K562 (cell line): Measurements from ENCODE around the gene UCHL5.
A peak's percentile ranks its signal among the peaks of the same experiment; 100 is the strongest.

Experiments used
- HMG20B ChIP-seq: fragments of 250-450 bp; sonication (Bioruptor Pico); IDR thresholded peaks from 2 replicates; pipeline ENCODE4 v1.5.0; 2021; ENCODE audit warnings: mild to moderate bottlenecking
- JUN ChIP-seq, 2 experiments: sonication (generic) in 1 of 2; formaldehyde crosslinking in 1 of 2; IDR thresholded peaks; 2 replicates each; pipeline versions ENCODE4 v1.6.1 to v1.8.0; 2012 to 2022; ENCODE audit warnings: borderline replicate concordance in 2 of 2, mild to moderate bottlenecking in 2 of 2, improper control_type of control experiment in 1 of 2, low read depth in 1 of 2, low read length in 1 of 2, missing genetic modification reagents in 1 of 2
- KAT8 ChIP-seq: fragments of 450-650 bp; IDR thresholded peaks from 2 replicates; pipeline ENCODE4 v1.6.1; 2016; ENCODE audit warnings: low read depth, mild to moderate bottlenecking
- POLR2AphosphoS5 ChIP-seq: IDR thresholded peaks from 2 replicates; pipeline ENCODE4 v1.6.1; 2011; ENCODE audit warnings: mild to moderate bottlenecking, low read depth, low read length, moderate library complexity; ENCODE audit not compliant: control insufficient read depth, insufficient read depth
- RBM17 ChIP-seq: fragments of 200-400 bp; formaldehyde crosslinking; IDR thresholded peaks from 2 replicates; pipeline ENCODE4 v1.6.1; 2017; ENCODE audit warnings: low read depth, mild to moderate bottlenecking, low read length, borderline replicate concordance
- RCOR1 ChIP-seq, 2 experiments: IDR thresholded peaks; 2 replicates each; pipeline ENCODE4 v1.6.1; 2012; ENCODE audit warnings: low read depth in 2 of 2, low read length in 2 of 2, borderline replicate concordance in 1 of 2, improper control_type of control experiment in 1 of 2
- SP1 ChIP-seq: sonication (generic); formaldehyde crosslinking; IDR thresholded peaks from 2 replicates; pipeline ENCODE4 v1.8.1; 2022; ENCODE audit warnings: mild to moderate bottlenecking, missing genetic modification reagents
- TAF1 ChIP-seq: IDR thresholded peaks from 2 replicates; pipeline ENCODE4 v1.6.1; 2011; ENCODE audit warnings: mild to moderate bottlenecking, low read length, moderate library complexity; ENCODE audit not compliant: insufficient read depth, control insufficient read depth, severe bottlenecking; ENCODE audit errors: extremely low read depth
- YY1 ChIP-seq, 3 experiments: IDR thresholded peaks; 2 replicates each; pipeline ENCODE4 v1.6.1; 2011; ENCODE audit warnings: low read length in 2 of 3, mild to moderate bottlenecking in 2 of 3, moderate library complexity in 2 of 3, borderline replicate concordance in 1 of 3, control low read depth in 1 of 3, low read depth in 1 of 3; ENCODE audit not compliant: insufficient read depth in 3 of 3, insufficient replicate concordance in 2 of 3, control insufficient read depth in 1 of 3, insufficient read length in 1 of 3; ENCODE audit errors: extremely low read depth in 1 of 3
- ZNF57 ChIP-seq: fragments of 450-650 bp; formaldehyde crosslinking; IDR thresholded peaks from 2 replicates; pipeline ENCODE4 v1.4.0; 2020; ENCODE audit warnings: mild to moderate bottlenecking, moderate library complexity
- TF ChIP-seq, protein P1 (sequence below): fragments of 250-450 bp; sonication (Bioruptor Pico); IDR thresholded peaks from 2 replicates; pipeline ENCODE4 v1.9.0; 2021; ENCODE audit warnings: mild to moderate bottlenecking, inconsistent platforms
- TF ChIP-seq, protein P2 (sequence below): sonication (generic); formaldehyde crosslinking; IDR thresholded peaks from 2 replicates; pipeline ENCODE4 v1.4.0; 2020; ENCODE audit warnings: mild to moderate bottlenecking, missing genetic modification reagents
- TF ChIP-seq, protein P3 (sequence below): fragments of 200-800 bp; sonication (Bioruptor generic); IDR thresholded peaks from 2 replicates; pipeline ENCODE4 v1.6.1; 2017; ENCODE audit warnings: missing genetic modification characterization, missing compliant biosample characterization

DNA sequence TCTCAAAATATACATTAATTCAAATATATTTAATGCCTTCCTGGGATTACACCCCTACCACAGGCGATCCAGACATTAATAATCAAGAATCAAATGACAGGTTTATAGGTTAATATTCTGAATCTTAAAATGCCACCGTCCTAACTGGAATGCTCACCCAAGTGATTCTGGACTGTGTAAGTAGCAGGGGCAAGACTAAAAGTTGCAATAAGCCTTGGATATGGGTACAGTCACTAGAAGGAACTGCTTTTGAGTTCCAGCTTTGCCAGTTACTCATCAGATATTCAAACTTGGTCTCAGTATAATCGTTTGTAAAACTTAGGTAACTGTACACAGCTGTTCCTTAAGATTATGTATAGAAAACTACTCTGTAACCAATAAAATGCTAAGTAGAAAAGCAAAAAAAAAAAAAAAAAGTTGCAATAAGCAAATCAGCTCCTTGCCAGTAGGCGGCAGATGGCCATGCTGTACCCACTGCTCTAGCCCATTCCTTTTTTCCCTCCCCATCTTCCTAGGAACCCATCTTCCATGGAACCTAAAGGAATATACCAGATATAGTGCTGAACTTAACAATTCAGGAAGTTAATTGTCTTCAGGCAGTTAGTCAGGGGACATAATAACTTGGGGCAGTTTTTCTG lies 10.7 kb upstream of the UCHL5 start:
- TF ChIP-seq KAT8 (no peak), ZNF57 (no peak), RCOR1 (IDR thresholded peaks at IDR 0.05; ENCODE audit: borderline replicate concordance in 1 of 2, low read depth in 2 of 2, low read length in 2 of 2) (no peak), POLR2AphosphoS5 (peak; percentile 45), TAF1 (no peak), YY1 (IDR thresholded peaks at IDR 0.05; ENCODE audit: borderline replicate concordance in 1 of 3, control insufficient read depth in 1 of 3, extremely low read depth in 1 of 3, insufficient read depth in 3 of 3, insufficient read length in 1 of 3, insufficient replicate concordance in 2 of 3, low read depth in 1 of 3, low read length in 2 of 3) (no peak), HMG20B (CRISPR knock-in tag) (no peak), RBM17 (no peak), SP1 (CRISPR knock-in tag) (no peak), JUN (IDR thresholded peaks at IDR 0.05; ENCODE audit: borderline replicate concordance, low read depth, low read length) (no peak), JUN (CRISPR knock-in tag; IDR thresholded peaks at IDR 0.05; ENCODE audit: borderline replicate concordance) (no peak)
- TF ChIP-seq, protein P1, sequence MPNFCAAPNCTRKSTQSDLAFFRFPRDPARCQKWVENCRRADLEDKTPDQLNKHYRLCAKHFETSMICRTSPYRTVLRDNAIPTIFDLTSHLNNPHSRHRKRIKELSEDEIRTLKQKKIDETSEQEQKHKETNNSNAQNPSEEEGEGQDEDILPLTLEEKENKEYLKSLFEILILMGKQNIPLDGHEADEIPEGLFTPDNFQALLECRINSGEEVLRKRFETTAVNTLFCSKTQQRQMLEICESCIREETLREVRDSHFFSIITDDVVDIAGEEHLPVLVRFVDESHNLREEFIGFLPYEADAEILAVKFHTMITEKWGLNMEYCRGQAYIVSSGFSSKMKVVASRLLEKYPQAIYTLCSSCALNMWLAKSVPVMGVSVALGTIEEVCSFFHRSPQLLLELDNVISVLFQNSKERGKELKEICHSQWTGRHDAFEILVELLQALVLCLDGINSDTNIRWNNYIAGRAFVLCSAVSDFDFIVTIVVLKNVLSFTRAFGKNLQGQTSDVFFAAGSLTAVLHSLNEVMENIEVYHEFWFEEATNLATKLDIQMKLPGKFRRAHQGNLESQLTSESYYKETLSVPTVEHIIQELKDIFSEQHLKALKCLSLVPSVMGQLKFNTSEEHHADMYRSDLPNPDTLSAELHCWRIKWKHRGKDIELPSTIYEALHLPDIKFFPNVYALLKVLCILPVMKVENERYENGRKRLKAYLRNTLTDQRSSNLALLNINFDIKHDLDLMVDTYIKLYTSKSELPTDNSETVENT = no peak
- TF ChIP-seq, protein P2, sequence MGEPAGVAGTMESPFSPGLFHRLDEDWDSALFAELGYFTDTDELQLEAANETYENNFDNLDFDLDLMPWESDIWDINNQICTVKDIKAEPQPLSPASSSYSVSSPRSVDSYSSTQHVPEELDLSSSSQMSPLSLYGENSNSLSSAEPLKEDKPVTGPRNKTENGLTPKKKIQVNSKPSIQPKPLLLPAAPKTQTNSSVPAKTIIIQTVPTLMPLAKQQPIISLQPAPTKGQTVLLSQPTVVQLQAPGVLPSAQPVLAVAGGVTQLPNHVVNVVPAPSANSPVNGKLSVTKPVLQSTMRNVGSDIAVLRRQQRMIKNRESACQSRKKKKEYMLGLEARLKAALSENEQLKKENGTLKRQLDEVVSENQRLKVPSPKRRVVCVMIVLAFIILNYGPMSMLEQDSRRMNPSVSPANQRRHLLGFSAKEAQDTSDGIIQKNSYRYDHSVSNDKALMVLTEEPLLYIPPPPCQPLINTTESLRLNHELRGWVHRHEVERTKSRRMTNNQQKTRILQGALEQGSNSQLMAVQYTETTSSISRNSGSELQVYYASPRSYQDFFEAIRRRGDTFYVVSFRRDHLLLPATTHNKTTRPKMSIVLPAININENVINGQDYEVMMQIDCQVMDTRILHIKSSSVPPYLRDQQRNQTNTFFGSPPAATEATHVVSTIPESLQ (CRISPR knock-in tag) = no peak
- TF ChIP-seq, protein P3, sequence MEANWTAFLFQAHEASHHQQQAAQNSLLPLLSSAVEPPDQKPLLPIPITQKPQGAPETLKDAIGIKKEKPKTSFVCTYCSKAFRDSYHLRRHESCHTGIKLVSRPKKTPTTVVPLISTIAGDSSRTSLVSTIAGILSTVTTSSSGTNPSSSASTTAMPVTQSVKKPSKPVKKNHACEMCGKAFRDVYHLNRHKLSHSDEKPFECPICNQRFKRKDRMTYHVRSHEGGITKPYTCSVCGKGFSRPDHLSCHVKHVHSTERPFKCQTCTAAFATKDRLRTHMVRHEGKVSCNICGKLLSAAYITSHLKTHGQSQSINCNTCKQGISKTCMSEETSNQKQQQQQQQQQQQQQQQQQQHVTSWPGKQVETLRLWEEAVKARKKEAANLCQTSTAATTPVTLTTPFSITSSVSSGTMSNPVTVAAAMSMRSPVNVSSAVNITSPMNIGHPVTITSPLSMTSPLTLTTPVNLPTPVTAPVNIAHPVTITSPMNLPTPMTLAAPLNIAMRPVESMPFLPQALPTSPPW (CRISPR knock-in tag) = peak; percentile 17; the same call in 1 of the 2 replicates
